22Rv1 (cell line): Measurements from ENCODE around the gene HEYL.

Experiments used
- H3K27ac ChIP-seq: fragments of 450-650 bp; 2 replicates; pipeline ENCODE4 v1.5.1; 2017
- CTCF ChIP-seq: fragments of 450-650 bp; IDR thresholded peaks from 2 replicates; pipeline ENCODE4 v1.5.1; 2017; ENCODE audit warnings: mild to moderate bottlenecking
- ZFX ChIP-seq: fragments of 450-650 bp; IDR thresholded peaks from 2 replicates; pipeline ENCODE4 v1.6.1; 2017; ENCODE audit warnings: antibody characterized with exemption, borderline replicate concordance

Gene HEYL

GRCh38 chr1:39639305-39640130 lies at the start of gene HEYL:
Gene HEYL (minus strand): TSS chr1:39639643. CDS start chr1:39639625, 18 bp downstream.
- TF ChIP-seq CTCF (peak; percentile 70), ZFX (no peak)
- no peak within 1 kb of the TSS for H3K27ac ChIP-seq

- no peak for TF ChIP-seq ZFX
- no peak for TF ChIP-seq CTCF
- no peak overlapping the region for H3K27ac ChIP-seq
Observed at GRCh38 chr1:39689214-39689613, 49.8 kb upstream of the HEYL start.

- H3K27ac ChIP-seq, result no peak overlapping the region
- TF ChIP-seq CTCF (no peak), ZFX (no peak)
Observed at GRCh38 chr1:39688706-39689105, 49.3 kb upstream of the HEYL start.

GRCh38 chr1:39687243-39687642 lies 47.8 kb upstream of the HEYL start:
- H3K27ac ChIP-seq, result no peak overlapping the region
- TF ChIP-seq CTCF (no peak), ZFX (no peak)

GRCh38 chr1:39685071-39685470 lies 45.6 kb upstream of the HEYL start:
- TF ChIP-seq ZFX, result no peak
- no peak for TF ChIP-seq CTCF
- H3K27ac ChIP-seq, result no peak overlapping the region

GRCh38 chr1:39684313-39684664 lies 44.8 kb upstream of the HEYL start:
- no peak overlapping the region for H3K27ac ChIP-seq
- TF ChIP-seq CTCF (no peak), ZFX (no peak)

GRCh38 chr1:39683591-39684312 lies 44.3 kb upstream of the HEYL start:
- H3K27ac ChIP-seq, result no peak overlapping the region
- TF ChIP-seq CTCF (no peak), ZFX (no peak)
